Gastroesophageal sphincter (tissue), 3 donors: ENCODE data around the gene DLGAP4.

Experiments used
- EP300 ChIP-seq: sonication (generic); formaldehyde crosslinking; IDR thresholded peaks from one replicate; pipeline ENCODE4 v1.6.1; 2017; ENCODE audit warnings: antibody characterized with exemption, mild to moderate bottlenecking
- POLR2AphosphoS5 ChIP-seq: sonication (generic); formaldehyde crosslinking; IDR thresholded peaks from one replicate; pipeline ENCODE4 v1.6.1; 2017; ENCODE audit warnings: antibody characterized with exemption
- TF ChIP-seq, protein P1 (sequence below), 4 experiments: fragments of 200-600 bp in 2 of 4; fragments of 450-650 bp in 2 of 4; sonication (generic) in 1 of 4; IDR thresholded peaks; one replicate each; pipeline ENCODE4 v1.5.1; 2017 to 2019; ENCODE audit warnings: antibody characterized with exemption in 4 of 4, mild to moderate bottlenecking in 2 of 4, moderate library complexity in 2 of 4

DNA sequence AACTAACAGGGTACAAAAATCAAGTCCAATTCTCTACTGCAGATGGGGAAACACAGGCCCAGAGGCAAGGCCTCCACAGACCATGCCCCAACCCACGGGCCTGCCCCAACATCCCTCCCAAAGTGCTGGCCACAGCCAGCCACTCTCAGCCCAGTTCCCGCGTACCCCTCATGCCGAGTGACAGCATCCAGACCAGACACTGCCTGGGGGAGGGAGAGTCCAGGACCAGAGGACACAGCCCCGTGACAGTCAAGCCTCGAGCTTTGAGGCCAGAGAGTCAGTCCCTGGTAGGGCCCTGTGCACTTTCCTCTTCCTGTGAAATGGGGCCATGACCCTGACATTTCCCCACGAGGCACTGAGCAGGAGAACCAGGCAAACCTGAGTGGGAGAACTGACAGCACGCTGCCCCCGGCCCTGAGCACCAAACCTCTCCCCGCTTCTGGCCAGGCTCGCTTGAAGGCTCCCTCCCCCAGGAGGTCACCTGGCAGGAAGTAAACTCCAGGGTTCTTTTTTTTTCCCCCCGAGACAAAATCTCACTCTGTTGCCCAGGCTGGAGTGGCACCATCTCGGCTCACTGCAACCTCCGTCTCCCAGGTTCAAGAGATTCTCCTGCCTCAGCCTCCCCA lies 240.1 kb downstream of the DLGAP4 start:
- TF ChIP-seq, protein P1, sequence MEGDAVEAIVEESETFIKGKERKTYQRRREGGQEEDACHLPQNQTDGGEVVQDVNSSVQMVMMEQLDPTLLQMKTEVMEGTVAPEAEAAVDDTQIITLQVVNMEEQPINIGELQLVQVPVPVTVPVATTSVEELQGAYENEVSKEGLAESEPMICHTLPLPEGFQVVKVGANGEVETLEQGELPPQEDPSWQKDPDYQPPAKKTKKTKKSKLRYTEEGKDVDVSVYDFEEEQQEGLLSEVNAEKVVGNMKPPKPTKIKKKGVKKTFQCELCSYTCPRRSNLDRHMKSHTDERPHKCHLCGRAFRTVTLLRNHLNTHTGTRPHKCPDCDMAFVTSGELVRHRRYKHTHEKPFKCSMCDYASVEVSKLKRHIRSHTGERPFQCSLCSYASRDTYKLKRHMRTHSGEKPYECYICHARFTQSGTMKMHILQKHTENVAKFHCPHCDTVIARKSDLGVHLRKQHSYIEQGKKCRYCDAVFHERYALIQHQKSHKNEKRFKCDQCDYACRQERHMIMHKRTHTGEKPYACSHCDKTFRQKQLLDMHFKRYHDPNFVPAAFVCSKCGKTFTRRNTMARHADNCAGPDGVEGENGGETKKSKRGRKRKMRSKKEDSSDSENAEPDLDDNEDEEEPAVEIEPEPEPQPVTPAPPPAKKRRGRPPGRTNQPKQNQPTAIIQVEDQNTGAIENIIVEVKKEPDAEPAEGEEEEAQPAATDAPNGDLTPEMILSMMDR (IDR thresholded peaks at IDR 0.05): no peak
- TF ChIP-seq EP300 (no peak), POLR2AphosphoS5 (no peak)
